GM23248 (cell line): ENCODE data around the gene SLC4A2. TPM values are rescaled to one million over a fixed set of nuclear protein-coding genes. Genes with fewer than 3 reads are reported as not detected.
A peak's percentile ranks its signal among the peaks of the same experiment; 100 is the strongest.
"Not testable (repeated sequence)": the region's sequence is repeated elsewhere in the genome, so short reads cannot be mapped to it uniquely, and the experiment has no call there.

Experiments used
- DNase-seq: peaks from one replicate; pipeline ENCODE4 v3.0.0-alpha.2; 2015
- H2AFZ ChIP-seq: fragments of 200-600 bp; sonication (generic); 2 replicates; pipeline ENCODE4 v1.6.1; 2016; ENCODE audit warnings: antibody characterized with exemption
- H3F3A ChIP-seq: fragments of 200-600 bp; sonication (generic); 2 replicates; pipeline ENCODE4 v1.6.1; 2016; ENCODE audit warnings: mild to moderate bottlenecking, antibody characterized with exemption, mixed run types; ENCODE audit not compliant: insufficient read depth
- H3K27ac ChIP-seq: fragments of 200-600 bp; sonication (generic); 2 replicates; pipeline ENCODE4 v1.5.1; 2016; ENCODE audit warnings: mild to moderate bottlenecking
- H3K27me3 ChIP-seq: fragments of 200-600 bp; sonication (generic); replicated peaks from 2 replicates; pipeline ENCODE4 v1.6.1; 2016; ENCODE audit warnings: mild to moderate bottlenecking; ENCODE audit not compliant: insufficient read depth
- H3K36me3 ChIP-seq: fragments of 200-600 bp; sonication (generic); 2 replicates; pipeline ENCODE4 v1.6.1; 2016; ENCODE audit warnings: low read depth, mild to moderate bottlenecking
- H3K4me1 ChIP-seq: fragments of 200-600 bp; sonication (generic); 2 replicates; pipeline ENCODE4 v1.6.1; 2016; ENCODE audit warnings: mild to moderate bottlenecking; ENCODE audit not compliant: insufficient read depth
- H3K4me2 ChIP-seq: fragments of 200-600 bp; sonication (generic); one replicate; pipeline ENCODE4 v1.6.1; 2016; ENCODE audit warnings: mild to moderate bottlenecking; ENCODE audit not compliant: unreplicated experiment
- H3K4me3 ChIP-seq: fragments of 200-600 bp; sonication (generic); 2 replicates; pipeline ENCODE4 v1.5.1; 2016; ENCODE audit warnings: mild to moderate bottlenecking
- H3K79me2 ChIP-seq: fragments of 200-600 bp; sonication (generic); 2 replicates; pipeline ENCODE4 v1.6.1; 2016; ENCODE audit warnings: mild to moderate bottlenecking; ENCODE audit not compliant: insufficient read depth
- H3K9ac ChIP-seq: fragments of 200-600 bp; sonication (generic); 2 replicates; pipeline ENCODE4 v1.6.1; 2016; ENCODE audit warnings: mild to moderate bottlenecking
- H3K9me2 ChIP-seq: fragments of 200-600 bp; sonication (generic); 2 replicates; pipeline ENCODE4 v1.6.1; 2016; ENCODE audit warnings: mixed run types, mild to moderate bottlenecking, moderate library complexity; ENCODE audit not compliant: insufficient read depth
- H3K9me3 ChIP-seq: fragments of 200-600 bp; sonication (generic); one replicate; pipeline ENCODE4 v1.6.1; 2017; ENCODE audit warnings: low read depth
- H4K20me1 ChIP-seq: fragments of 200-600 bp; sonication (generic); 2 replicates; pipeline ENCODE4 v1.6.0; 2016; ENCODE audit not compliant: insufficient read depth
- EZH2 ChIP-seq: fragments of 200-600 bp; sonication (generic); IDR thresholded peaks from 2 replicates; pipeline ENCODE4 v1.6.1; 2018; ENCODE audit warnings: antibody characterized with exemption, mild to moderate bottlenecking; ENCODE audit not compliant: insufficient read depth, poor library complexity, severe bottlenecking
- EZH2phosphoT487 ChIP-seq: fragments of 200-600 bp; sonication (generic); IDR thresholded peaks from 2 replicates; pipeline ENCODE4 v1.6.1; 2018; ENCODE audit warnings: antibody characterized with exemption, moderate library complexity, mild to moderate bottlenecking, low read depth; ENCODE audit not compliant: insufficient read depth
- WGBS, 2 experiments: methylation state at CpG; one replicate each; pipeline ENCODE4 v1.1.6; 2015 to 2017; ENCODE audit warnings: low lambda C conversion rate in 2 of 2, low coverage in 1 of 2; ENCODE audit errors: missing lambda C conversion rate in 2 of 2; 5-methylcytosine and 5-hydroxymethylcytosine counted together
- in situ Hi-C: fragments of 300-500 bp; cut with MboI; formaldehyde crosslinking; loops from 2 replicates; pipeline ENCODE4 v1.15.0; 2020
- polyA plus RNA-seq: library from polyadenylated mRNA; unstranded; fragments of >200 nt; fragmentation: Nextera tagmentation; extraction: Ambion mirVana; gene quantifications from 2 replicates; pipeline ENCODE4 v1.2.1, GENCODE V29; 2016
- total RNA-seq: library from RNA; depleted of rRNA; stranded (reverse); fragments of >200 nt; shearing (Covaris generic); gene quantifications from 2 replicates; pipeline ENCODE4 v1.2.3, GENCODE V29; 2014

Gene SLC4A2
- total and polyA plus RNA-seq, 2 experiments from 2014 or later = 59.4 to 94.6 TPM

GRCh38 chr7:151038951-151039849 is 20.2 kb upstream of the SLC4A2 start:
- 24 to 28% methylated on average over 12 of the region's 12 CpGs for WGBS, 2 experiments
- Histone ChIP-seq H3K4me3 (no peak overlapping the region), H3K9ac (peak overlapping the region; percentile 81), H3F3A (peaks cover 12% of the 10 kb centered on the region), H3K36me3 (no peaks in the 10 kb centered on the region), H3K79me2 (no peaks in the 10 kb centered on the region), H4K20me1 (no peaks in the 10 kb centered on the region), H3K27ac (peak overlapping the region; percentile 94), H3K4me2 (peak overlapping the region; percentile 69), H3K4me1 (peaks cover 18% of the 10 kb centered on the region), H2AFZ (no peak overlapping the region), H3K27me3 (no peaks in the 10 kb centered on the region), H3K9me3 (no peaks in the 10 kb centered on the region), H3K9me2 (no peaks in the 10 kb centered on the region)
- in situ Hi-C loops = no loop called here
- DNase-seq = peak; percentile 97
- TF ChIP-seq EZH2 (no peak), EZH2phosphoT487 (no peak)

GRCh38 chr7:151039850-151040548 is 19.4 kb upstream of the SLC4A2 start:
- H3K27ac ChIP-seq = peak overlapping the region; percentile 94

GRCh38 chr7:151040616-151041375 is 18.6 kb upstream of the SLC4A2 start:
- TF ChIP-seq EZH2 (no peak), EZH2phosphoT487 (no peak)
- no peaks in the 10 kb centered on the region for H3K27me3 ChIP-seq
- WGBS, 2 experiments = 94 to 97% methylated on average over 30 of the region's 30 CpGs
- H3K9me2 ChIP-seq = no peaks in the 10 kb centered on the region
- no peaks in the 10 kb centered on the region for H4K20me1 ChIP-seq
- no peak overlapping the region for H3K9ac ChIP-seq
- H3K36me3 ChIP-seq = no peaks in the 10 kb centered on the region
- H3K4me3 ChIP-seq = no peak overlapping the region
- no peaks in the 10 kb centered on the region for H3K9me3 ChIP-seq
- no peak overlapping the region for H3K27ac ChIP-seq
- peaks cover 12% of the 10 kb centered on the region for H3F3A ChIP-seq
- no peak overlapping the region for H2AFZ ChIP-seq
- in situ Hi-C loops = no loop called here
- H3K4me2 ChIP-seq = no peak overlapping the region
- H3K4me1 ChIP-seq = peaks cover 18% of the 10 kb centered on the region
- no peak for DNase-seq
- H3K79me2 ChIP-seq = no peaks in the 10 kb centered on the region

More at GRCh38 chr7:151039850-151040548, 19.4 kb upstream of the SLC4A2 start:
- Histone ChIP-seq H3K4me1 (peaks cover 18% of the 10 kb centered on the region), H3K36me3 (no peaks in the 10 kb centered on the region), H4K20me1 (no peaks in the 10 kb centered on the region), H3F3A (peaks cover 12% of the 10 kb centered on the region), H3K4me2 (peak overlapping the region; percentile 16), H3K4me3 (no peak overlapping the region), H3K9ac (peak overlapping the region; percentile 81), H3K9me2 (no peaks in the 10 kb centered on the region), H3K27me3 (no peaks in the 10 kb centered on the region), H3K79me2 (no peaks in the 10 kb centered on the region), H3K9me3 (no peaks in the 10 kb centered on the region), H2AFZ (no peak overlapping the region)
- no peak for DNase-seq
- in situ Hi-C loops = no loop called here
- WGBS, 2 experiments = 76 to 79% methylated on average over 17 to 18 of the region's 18 CpGs
- TF ChIP-seq EZH2phosphoT487 = no peak
- no peak for TF ChIP-seq EZH2

DNA sequence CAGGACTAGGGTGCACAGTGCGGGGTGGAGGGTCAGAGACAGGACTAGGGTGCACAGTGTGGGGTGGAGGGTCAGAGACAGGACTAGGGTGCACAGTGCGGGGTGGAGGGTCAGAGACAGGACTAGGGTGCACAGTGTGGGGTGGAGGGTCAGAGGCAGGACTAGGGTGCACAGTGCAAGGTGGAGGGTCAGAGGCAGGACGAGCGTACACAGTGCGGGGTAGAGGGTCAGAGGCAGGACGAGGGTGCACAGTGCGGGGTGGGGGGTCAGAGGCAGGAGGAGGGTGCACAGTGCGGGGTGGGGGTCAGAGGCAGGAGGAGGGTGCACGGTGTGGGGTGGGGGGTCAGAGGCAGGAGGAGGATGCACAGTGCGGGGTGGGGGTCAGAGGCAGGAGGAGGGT is 15.9 kb upstream of the SLC4A2 start:
- H3K9me3 ChIP-seq, H3K27me3 ChIP-seq, in situ Hi-C loops, H2AFZ ChIP-seq, H3K4me2 ChIP-seq, H3K27ac ChIP-seq, H3K36me3 ChIP-seq, H3K9me2 ChIP-seq, H3K9ac ChIP-seq, H4K20me1 ChIP-seq, H3K4me3 ChIP-seq, DNase-seq, H3K79me2 ChIP-seq: not testable (repeated sequence)
- Histone ChIP-seq H3F3A (peaks cover 18% of the 10 kb centered on the region), H3K4me1 (peaks cover 22% of the 10 kb centered on the region)
- 84% methylated on average over 10 of the region's 10 CpGs; no CpG with 5 or more reads in 1 of the 2 experiments for WGBS, 2 experiments
